Epidermal melanocyte (primary cell): Measurements from ENCODE around the gene CD151.

Experiments used
- DNase-seq: peaks from one replicate; pipeline ENCODE4 v3.0.0; 2011; ENCODE audit warnings: low spot score; ENCODE audit not compliant: insufficient read length

CD151 gene

DNA sequence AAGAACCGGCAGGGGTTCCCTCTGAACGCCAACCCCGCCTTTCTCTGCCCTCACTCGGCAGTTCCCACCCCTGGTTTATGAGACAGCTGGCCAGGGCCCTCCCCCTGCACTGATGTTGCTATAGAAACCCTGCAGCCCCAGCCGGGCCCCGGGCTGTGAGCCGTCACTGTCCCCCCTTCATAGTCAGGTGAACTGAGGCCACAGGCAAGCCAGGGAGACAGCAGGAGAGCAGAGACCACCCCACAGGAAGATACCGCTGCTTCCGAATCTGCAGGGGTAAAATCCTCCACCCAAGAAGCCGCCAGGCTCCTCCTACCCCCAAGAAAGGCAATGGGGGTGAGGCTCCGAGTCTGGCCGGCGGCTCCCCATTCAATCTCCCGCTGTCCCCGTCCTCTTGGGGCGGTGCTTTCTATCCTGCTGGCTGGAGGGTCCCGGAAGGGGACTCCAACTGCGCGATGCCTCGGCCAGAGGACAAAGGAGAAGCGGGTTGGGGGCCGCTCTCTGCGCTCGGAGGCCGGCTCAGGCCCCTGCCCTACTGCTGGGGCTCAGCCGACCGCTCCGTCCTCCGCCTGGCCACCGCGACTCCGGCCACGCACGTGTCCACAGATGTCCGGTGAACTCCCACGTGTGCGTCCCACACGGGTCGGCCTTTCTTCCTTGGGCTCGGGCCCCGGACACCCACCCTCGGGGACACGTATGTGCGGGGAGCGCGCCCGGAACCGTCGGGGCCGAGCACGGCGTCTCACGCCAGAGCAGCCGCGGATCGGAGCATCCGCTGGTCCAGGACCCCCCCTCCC lies 35.3 kb upstream of the CD151 start:
- DNase-seq, result peak; percentile 95

DNA sequence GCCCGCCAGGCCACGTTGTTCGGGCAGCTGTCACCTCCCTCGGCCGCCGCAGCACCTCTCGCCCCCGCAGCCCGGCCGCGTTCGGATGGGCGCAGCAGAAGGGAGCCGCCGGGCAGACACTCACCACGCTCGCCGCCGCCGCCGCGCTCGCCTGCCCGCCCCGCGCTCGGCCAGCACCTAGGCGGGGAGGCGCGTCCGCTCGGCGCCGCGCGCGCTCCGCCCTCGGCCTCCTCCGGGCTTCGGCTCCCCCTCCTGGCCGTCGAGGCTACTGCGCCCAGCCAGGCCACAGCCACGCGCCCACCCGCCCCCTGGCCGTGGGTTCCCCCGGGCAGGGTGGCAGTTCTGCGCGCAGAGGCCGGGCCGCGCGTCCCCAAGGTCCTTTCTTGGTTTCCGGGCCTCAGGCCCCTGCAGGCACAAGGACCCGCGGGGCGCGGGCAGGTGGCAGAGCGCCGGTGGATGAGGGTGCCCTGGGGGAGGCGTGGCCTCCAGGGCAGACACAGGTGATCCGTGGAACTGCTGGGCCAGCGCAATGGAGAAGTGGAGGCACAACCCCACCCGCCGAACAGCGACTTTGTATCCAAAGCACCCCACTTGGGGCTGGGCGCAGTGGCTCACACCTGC lies 34.5 kb upstream of the CD151 start, which contains the start of gene SLC25A22:
Gene SLC25A22, minus strand, starts transcription at position 189 of the 621 bp plus-strand sequence. CDS start 3,275 bp downstream, outside the sequence.
- DNase-seq, result peak; percentile 98

DNA sequence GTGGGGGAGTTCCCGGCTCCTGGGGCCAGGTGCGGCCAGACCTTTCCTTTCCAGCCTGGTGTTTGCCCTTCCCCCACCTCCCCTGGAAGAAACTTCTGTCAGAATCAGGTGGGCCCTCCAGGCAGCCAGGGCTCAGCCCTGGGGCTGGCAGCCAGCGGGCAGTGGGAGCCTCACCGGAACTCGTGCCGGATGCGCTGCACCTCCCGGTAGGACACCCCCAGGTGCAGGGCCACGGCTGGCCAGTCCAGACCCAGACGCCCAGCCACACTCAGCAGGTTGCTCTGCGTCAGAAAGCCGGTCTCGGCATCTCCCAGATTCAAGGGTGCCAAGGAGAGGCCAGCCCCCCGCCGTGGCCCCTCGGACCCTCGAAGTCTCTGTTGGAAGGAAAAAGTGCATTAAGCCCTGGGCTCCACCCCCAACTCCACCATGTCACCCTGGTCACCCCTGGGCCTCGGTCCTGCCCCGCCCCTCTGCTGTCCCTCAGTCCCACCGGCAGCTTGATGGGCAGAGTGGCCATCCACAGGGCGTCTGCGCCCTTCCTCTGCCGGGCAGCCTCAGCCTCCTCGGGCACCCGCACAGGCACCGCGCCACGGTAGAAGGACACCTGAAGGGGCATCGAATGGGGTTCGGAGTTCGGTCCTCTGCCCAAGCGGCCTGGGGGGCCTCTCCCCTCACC lies 33.0 kb upstream of the CD151 start:
- DNase-seq, result no peak

DNA sequence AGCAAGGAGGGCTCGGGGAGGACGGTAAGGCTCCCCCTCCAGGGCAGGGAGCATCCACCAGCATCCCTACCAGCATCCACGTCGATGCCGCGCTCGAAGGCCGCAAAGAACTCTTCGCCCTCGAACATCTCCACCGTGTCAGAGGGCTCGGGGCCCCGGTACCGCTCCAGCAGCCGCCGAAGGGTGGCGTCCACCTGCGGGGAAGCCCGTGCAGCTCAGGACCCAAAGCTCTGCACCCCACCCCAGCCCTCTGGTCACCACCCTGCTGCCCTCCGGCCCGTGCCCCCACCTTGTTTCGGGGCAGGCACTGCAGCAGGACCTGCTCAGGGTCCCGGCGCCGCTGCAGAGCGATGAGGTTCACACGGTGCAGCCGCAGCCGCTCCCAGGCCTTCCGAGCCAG lies 32.3 kb upstream of the CD151 start:
- no peak for DNase-seq

DNA sequence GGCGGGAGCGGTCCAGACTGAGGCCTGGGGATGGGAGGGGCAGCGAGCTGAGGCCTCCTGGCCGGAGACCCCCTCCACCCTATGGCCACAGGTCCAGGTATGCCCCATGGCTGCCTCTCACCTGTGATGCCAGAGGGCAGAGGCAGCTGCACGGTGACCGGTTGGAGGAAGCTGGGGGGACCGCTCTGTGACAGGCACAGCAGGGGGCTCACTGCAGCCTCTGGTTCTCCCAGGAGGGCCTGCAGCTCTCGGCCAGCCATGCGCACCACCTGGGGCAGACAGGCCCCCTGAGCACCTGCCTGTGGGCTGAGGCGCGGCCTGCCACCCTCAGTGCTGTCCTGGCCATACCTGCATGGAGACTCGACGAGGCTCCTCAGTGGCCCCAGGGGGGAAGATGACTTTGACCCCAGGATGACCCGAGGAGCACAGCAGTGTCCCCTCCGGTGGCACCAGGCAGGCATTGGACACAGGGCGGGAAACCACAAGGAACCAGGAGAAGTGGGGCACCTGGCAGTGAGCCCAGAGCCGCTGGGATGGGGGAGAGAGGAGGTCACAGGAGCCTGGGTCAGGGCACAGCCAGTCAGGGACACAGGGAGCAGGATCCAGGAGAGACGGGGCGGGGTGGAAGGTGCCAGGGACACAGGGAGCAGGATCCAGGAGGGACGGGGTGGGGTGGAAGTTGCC lies 31.5 kb upstream of the CD151 start:
- DNase-seq, result no peak

DNA sequence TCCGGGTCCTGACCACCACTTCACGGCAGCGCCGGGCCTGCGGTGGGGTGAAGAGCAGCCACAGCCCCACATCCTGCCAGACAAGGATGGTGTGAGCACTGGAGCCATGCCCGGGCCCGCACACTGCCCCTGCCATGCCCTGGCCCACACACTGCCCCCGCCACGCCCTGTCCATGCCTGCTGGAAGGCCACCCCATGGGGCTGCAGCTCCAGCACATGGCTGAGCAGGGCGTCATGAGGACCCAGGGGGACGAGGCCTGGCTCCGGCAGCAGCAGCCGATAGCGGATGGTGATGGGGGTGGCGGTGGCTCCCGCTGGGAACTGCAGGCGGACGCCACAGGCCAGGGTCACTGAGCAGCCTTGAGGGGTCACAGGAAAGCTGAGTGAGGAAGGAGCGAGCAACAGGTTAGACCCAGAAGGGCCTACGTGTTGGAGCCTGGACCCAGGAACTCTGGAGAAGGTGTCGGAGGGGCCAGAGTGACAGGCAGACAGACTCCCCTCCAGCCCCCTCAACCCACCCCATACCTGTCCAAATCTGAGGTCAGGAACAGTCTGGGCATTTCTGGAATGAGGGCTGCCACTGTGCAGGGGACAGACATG lies 30.6 kb upstream of the CD151 start:
- DNase-seq, result no peak

DNA sequence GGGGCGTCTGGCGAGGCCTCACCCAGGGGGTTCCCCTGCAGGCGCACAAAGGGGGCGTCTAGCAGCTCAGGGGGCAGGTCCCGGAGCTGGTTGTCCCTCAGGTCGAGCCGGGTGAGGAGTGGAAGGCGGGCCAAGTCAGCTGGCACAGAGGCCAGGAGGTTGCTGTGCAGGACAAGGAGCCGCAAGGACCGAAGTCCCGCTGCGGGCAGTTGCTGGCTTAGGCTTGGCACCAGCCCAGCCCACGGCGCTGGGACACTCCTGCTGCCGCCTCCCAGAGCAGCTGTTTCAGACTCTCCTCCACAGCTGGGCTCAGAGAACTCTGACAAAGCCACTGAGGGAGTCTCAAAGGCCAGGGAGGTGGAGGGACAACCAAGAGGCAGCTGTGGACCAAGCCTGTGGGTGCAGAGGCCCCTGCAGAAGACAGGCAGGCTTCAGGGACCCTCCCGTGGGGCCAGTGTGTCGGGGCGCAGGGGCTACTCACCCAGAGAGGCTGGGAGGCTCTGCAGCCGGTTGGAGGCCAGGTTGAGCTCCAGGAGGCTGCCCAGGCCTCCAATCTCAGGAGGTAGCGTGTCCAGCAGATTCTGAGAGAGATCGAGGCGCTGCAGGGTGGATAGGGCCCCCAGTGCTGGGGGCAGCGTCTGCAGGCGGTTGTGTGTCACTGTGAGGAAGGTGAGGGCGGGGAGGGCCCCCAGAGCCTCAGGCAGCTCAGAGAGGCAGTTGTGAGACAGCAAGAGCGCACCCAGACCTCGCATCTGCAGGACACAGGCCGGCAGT lies 29.9 kb upstream of the CD151 start:
- DNase-seq, result no peak

DNA sequence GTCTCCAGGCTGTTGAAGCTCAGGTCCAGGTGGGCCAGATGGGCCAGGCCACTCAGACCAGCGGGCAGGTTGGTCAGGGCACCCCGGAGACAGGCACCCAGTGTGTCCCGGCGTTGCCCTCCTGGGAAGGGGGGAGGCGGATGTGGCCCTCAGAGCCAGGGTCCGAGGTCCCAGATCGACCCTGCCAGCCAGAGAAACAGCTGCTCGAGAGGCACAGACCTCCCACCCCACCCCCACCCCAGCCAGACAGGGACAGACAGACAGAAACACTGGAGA lies 29.3 kb upstream of the CD151 start:
- no peak for DNase-seq

DNA sequence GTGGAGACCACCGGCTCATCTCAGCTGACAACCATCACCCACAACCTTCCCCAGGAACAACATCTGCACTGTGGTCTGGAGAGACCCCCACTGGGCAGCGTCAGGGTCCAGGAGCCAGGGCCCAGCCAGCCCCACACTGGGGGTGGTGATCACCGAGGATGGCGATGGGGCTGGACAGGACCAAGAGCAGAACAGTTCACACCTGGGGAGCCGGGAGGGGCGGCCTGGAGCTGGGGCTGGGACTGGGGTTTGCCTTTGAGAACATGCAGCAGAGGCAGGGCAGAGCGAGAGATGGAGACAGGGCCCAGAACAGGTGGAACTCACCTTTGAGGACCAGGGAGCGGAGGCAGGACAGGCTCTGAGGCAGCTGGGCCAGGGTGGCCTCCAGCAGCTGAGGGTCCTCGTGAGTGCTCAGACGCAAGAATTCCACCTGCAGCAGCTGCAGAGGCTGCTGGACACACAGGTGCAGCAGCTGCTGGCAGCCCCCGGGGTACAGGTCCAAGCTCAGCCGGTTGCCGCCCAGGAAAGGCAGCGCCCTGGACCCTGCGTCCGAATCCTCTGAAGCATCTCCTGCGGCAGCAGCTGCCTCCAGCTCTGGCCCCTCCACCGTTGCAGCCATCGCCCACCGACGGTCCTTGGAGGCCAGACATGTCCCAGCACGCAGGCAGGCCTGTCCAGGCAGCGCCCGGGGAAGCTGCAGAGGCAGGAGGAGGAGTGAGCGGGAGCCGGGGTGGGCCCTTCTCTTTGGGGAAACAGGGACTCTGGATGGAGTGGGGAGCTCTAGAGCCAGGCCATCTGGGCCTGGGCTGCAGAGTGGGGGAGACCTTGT lies 28.8 kb upstream of the CD151 start:
- DNase-seq, result no peak

DNA sequence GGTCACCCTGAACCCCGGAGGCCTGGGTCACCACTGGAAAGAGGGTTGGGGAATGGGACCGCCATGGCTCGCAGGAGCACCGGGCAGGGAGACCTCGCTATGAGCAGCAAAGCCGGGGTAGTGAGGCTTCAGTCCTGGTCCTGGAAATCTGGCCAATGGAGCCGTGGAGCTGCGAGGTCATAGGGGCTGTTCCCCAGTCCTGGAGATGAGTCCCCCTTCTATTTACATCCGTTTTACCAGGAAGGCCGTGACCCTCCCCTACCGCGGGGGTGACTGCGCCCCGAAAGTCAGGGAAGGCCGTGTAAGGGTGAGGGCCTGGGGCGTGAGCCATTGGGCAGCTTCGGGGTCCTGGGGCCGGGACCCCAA lies 28.2 kb upstream of the CD151 start:
- DNase-seq, result no peak

DNA sequence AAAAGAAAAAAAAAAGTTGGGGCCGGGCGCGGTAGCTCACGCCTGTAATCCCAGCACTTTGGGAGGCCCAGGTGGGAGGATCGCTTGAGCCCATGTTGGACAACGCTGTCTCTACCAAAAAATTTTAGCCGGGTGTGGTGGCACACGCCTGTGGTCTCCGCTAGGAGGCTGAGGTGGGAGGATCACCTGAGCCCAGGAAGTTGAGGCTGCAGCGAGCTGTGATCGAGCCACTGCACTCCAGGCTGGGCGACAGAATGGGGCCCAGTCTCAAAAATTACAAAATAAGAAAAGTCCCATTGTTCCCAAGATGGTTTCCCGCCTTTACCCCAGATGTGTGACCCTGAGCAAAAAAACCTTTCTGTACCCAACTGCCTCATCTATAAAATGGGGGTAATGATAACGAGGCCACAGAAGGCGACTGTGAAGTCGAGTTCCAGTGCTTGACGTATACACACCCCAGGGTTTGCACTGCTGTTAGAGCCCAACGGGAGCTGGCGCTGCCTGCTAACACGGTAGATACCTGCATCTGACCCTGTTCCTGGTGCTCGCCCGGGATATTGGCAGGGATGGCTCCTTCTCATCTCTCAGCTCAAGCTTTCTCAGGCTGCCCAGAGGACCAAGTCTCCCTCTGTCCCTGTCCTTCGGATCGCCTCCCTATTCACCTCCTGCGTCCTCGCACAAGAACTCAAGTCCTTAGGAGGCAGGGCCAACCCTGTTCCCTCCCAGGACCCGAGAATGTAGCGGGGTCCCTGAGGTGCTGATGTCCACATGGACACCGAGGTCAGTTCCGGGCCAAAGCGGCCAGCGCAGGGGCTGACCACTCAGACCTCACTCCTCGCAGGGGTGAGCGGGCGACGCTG lies 24.1 kb upstream of the CD151 start:
- peak; percentile 90 for DNase-seq

DNA sequence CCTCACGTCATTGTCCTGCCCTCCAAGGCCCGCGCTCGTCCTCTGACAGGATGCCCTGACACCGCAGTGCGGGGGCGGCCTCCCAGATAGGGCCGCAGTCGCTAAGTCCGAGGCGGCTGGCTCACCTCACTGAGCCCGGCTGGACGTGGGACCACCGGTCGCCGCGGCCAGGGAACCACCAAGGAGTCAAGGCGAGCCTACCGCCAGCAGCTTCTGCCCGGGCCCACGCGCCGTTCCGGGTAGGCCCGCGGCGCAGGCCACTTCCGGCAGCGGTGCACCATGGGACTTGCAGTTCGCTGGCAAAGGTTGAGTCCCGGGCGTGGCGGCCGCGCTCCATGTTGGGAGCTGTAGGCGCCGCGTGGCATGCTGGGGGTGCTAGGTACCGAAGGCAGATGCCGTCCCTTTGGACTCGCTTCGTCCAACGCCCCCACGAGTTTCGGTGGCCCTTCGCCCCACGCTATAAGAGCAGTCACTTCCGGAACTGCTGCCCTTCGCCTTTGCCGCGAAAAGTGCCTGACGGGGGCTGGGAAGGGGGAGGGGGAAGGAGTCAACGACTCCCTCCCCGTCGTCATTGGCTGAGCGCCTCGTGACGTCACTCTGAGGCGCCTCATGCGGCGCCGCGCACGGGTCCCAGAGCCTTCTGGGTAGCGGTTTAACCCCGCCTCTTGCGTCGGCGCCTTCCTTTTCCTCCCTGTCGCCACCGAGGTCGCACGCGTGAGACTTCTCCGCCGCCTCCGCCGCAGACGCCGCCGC lies 23.3 kb upstream of the CD151 start, which contains the start of gene RPLP2:
Gene RPLP2, plus strand, starts transcription at position 681 of the 753 bp plus-strand sequence. CDS start 268 bp downstream, outside the sequence.
- peak; percentile 99 for DNase-seq

DNA sequence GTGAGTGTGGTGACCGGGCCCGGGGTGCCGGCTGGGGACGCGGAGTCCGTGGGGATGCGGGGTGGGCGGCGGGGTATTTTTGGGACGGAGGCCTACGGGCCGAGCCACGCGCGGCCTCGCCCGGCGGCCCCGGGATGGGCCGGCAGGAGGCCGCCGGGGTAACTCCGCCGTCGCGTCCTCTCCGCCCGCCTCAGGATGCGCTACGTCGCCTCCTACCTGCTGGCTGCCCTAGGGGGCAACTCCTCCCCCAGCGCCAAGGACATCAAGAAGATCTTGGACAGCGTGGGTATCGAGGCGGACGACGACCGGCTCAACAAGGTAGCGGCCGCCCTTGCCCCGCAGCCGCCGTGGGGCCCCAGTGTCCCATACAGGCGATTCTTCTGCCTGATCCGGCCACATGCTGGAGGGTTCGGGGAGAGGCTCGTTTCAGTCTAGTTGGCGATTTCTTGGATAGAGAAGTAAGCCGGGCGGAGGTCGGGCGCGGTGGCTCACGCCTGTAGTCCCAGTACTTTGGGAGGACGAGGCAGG lies 22.6 kb upstream of the CD151 start:
- DNase-seq, result no peak

DNA sequence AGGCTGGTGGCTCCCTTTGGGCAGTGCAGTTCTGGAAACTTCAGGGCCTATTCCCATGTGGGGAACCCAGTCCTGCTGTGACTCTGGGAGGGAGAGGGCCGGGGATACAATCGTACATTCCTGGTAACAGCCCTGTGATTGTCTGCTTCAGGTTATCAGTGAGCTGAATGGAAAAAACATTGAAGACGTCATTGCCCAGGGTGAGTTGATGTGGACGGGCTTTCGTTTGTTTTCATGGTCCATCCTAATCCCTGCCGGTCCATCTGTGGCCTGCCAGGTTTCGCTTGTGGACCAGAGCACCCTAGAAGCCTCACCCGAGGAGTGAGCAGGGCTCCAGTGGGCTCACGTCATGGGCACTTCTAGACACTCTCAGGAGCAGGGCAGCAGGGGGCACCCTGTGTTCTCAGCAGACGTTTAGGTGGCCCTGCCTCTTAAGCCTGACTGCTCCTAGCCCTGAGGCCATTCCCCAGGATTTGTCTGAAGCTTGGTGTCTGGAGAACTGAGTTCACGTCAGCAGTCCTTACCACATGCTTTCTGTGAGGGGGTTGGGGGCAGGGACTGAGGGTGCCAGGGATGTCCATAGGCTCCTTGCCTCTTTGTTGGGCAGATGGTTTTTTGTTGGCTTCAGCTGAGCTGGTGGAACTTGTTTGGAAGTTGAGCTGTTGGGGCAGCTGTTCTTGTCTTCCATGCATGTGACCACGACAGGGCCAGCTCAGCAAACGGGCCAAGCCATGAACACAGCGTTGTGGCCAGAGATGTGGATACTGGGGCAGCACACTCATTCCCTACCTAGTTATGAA lies 21.1 kb upstream of the CD151 start:
- no peak for DNase-seq

DNA sequence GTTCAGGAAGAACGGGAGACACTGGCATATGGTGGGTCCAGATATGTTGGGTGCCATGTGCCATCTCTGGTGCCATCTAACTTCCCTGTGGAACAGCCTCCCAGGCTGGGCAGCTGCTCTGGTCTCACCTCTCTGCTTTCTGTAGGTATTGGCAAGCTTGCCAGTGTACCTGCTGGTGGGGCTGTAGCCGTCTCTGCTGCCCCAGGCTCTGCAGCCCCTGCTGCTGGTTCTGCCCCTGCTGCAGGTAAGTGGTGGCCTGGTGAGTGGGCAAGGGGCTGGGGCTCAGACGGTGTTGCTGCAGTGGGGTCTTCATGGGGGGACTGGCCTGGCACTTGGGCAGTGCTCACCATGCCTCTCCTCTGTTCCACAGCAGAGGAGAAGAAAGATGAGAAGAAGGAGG lies 20.4 kb upstream of the CD151 start:
- no peak for DNase-seq

DNA sequence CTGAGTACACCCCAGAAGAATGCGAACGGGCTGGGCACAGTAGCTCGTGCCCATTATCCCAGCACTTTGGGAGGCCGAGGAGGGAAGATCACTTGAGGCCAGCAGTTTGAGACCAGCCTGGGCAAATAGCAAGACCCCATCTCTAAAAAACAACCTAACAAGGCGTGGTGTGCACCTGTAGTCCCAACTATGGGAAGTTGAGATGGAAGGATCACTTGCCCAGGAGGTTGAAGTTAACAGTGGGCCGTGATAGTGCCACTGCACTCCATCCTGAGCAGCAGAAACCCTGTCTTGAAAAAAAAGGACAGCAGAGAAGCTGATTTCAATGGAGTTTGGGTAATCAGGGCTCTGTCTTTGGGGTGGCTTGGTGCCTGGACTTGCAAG lies 19.7 kb upstream of the CD151 start:
- DNase-seq, result no peak

DNA sequence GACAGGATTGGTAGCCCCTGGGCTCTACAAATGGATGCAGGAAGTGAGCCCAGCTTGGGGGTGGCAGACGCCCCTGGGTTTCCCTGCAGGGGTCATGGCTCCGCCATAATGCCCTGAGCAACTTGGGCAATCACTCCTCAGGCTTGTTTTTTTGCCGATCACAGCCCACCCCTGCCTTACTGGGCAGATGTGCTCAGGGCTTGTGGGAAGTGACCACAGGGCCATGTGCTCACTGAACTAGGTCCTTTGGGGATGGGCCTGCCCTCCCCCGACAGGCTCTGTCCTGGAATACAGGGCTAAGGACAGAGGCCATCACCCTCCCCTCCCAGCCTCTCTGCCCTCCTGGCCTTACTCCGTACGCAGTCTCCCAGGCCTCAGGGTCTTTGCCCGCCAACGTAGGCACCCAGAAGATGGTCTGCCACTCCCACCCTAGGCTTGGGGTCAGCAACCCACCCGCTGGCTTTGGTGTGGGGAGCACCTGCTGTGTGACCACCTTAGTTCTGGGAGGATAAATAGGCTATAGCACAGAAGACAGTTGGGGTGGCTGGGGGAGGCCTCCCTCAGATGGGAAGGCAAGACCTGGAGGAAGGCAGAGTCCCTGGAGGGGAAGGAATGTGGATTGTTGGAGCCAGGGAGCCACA lies 19.2 kb upstream of the CD151 start:
- DNase-seq, result no peak
